K562 (cell line): Measurements from ENCODE around the gene CSNK1G1. TPM values are rescaled to one million over a fixed set of nuclear protein-coding genes. Genes with fewer than 3 reads are reported as not detected.
A peak's percentile ranks its signal among the peaks of the same experiment; 100 is the strongest.

Source experiments
- CBFA2T3 ChIP-seq: fragments of 450-650 bp; IDR thresholded peaks from 2 replicates; pipeline ENCODE4 v1.6.1; 2017
- CHCHD3 ChIP-seq: fragments of 250-450 bp; sonication (Bioruptor Pico); IDR thresholded peaks from 2 replicates; pipeline ENCODE4 v2.1.2; 2022; ENCODE audit warnings: mild to moderate bottlenecking
- DNMT1 ChIP-seq: fragments of 450-650 bp; IDR thresholded peaks from 2 replicates; pipeline ENCODE4 v1.6.1; 2016; ENCODE audit warnings: antibody characterized with exemption, mild to moderate bottlenecking
- HMGN3 ChIP-seq: IDR thresholded peaks from 2 replicates; pipeline ENCODE4 v1.6.1; 2011; ENCODE audit warnings: borderline replicate concordance, low read depth, mild to moderate bottlenecking, mixed read lengths, low read length; ENCODE audit not compliant: insufficient read length; ENCODE audit errors: extremely low read depth
- MBD2 ChIP-seq: sonication (generic); IDR thresholded peaks from 2 replicates; pipeline ENCODE4 v1.6.1; 2016; ENCODE audit warnings: low read depth, borderline replicate concordance
- PBX2 ChIP-seq, 2 experiments: IDR thresholded peaks in 1 of 2; conservative IDR thresholded peaks in 1 of 2; 2 replicates each; pipeline ENCODE4 v1.6.1; 2016; ENCODE audit warnings: low read depth in 2 of 2, mild to moderate bottlenecking in 1 of 2, missing compliant biosample characterization in 1 of 2, missing genetic modification characterization in 1 of 2, moderate library complexity in 1 of 2
- PKNOX1 ChIP-seq: fragments of 450-650 bp; IDR thresholded peaks from 2 replicates; pipeline ENCODE4 v1.6.1; 2016
- RAD21 ChIP-seq, 2 experiments: fragments of 250-450 bp in 1 of 2; fragments of 450-650 bp in 1 of 2; sonication (Bioruptor Pico) in 1 of 2; formaldehyde crosslinking in 1 of 2; IDR thresholded peaks in 1 of 2; conservative IDR thresholded peaks in 1 of 2; 2 replicates each; pipeline versions ENCODE4 v1.4.0 to v1.8.0; 2020 to 2022; ENCODE audit warnings: mild to moderate bottlenecking in 2 of 2, moderate library complexity in 1 of 2
- RNF2 ChIP-seq: sonication (generic); IDR thresholded peaks from 2 replicates; pipeline ENCODE4 v1.6.1; 2016
- SRF ChIP-seq, 2 experiments: fragments of 250-450, 450-650 bp in 1 of 2; sonication (Bioruptor Pico) in 1 of 2; sonication (generic) in 1 of 2; formaldehyde crosslinking; IDR thresholded peaks; 2 replicates each; pipeline versions ENCODE4 v1.5.0 to v1.5.1; 2020 to 2022; ENCODE audit warnings: mild to moderate bottlenecking in 1 of 2, missing genetic modification reagents in 1 of 2
- STAT5A ChIP-seq: IDR thresholded peaks from 2 replicates; pipeline ENCODE4 v1.6.1; 2012; ENCODE audit warnings: low read length, inconsistent platforms, borderline replicate concordance
- ZNF384 ChIP-seq: IDR thresholded peaks from 2 replicates; pipeline ENCODE4 v1.6.1; 2012; ENCODE audit warnings: low read depth, low read length, improper control_type of control experiment
- ZNF76 ChIP-seq: fragments of 250-450 bp; sonication (Bioruptor Pico); IDR thresholded peaks from 2 replicates; pipeline ENCODE4 v1.4.0; 2020; ENCODE audit warnings: mild to moderate bottlenecking, moderate library complexity, borderline replicate concordance
- polyA plus RNA-seq, 8 experiments: library from polyadenylated mRNA; depleted of rRNA in 4 of 8; stranded (reverse) in 5 of 8; unstranded in 3 of 8; fragments of >200 nt; fragmentation: Nextera tagmentation in 2 of 8; fragmentation: Illumina TruSeq in 1 of 8; extraction: Ambion mirVana in 2 of 8; extraction: Trizol in 1 of 8; gene quantifications; 2 replicates each; pipeline versions ENCODE4 v1.2.1 to v1.2.3, GENCODE V29; 2011 to 2014; ENCODE audit warnings: inconsistent platforms in 1 of 8, missing spikeins in 1 of 8
- total RNA-seq, 7 experiments: library from RNA; depleted of rRNA in 6 of 7; stranded (reverse); fragments of >200 nt in 6 of 7; fragmentation: Illumina TruSeq in 2 of 7; extraction: Trizol in 2 of 7; gene quantifications; 2 replicates each; pipeline versions ENCODE4 v1.2.1 to v1.2.3, GENCODE V29; 2011 to 2021; ENCODE audit warnings: low replicate concordance in 1 of 7
- TF ChIP-seq, protein P1 (sequence below): fragments of 250-450 bp; sonication (Bioruptor Pico); IDR thresholded peaks from 2 replicates; pipeline ENCODE4 v1.8.0; 2022; ENCODE audit warnings: inconsistent platforms, mild to moderate bottlenecking, moderate library complexity, borderline replicate concordance
- TF ChIP-seq, protein P2 (sequence below): sonication (generic); formaldehyde crosslinking; IDR thresholded peaks from 2 replicates; pipeline ENCODE4 v1.4.0; 2020; ENCODE audit warnings: mild to moderate bottlenecking, missing genetic modification reagents
- TF ChIP-seq, protein P3 (sequence below): IDR thresholded peaks from 2 replicates; pipeline ENCODE4 v1.6.1; 2011; ENCODE audit warnings: borderline replicate concordance, low read depth, mild to moderate bottlenecking, moderate library complexity, low read length; ENCODE audit not compliant: insufficient read depth, poor library complexity, severe bottlenecking

The CSNK1G1 gene
- total and polyA plus RNA-seq, 9 of the 15 experiments (the other 6 are each of a cell fraction or from before 2014, with no cell fraction given): 4.5 to 18.5 (median 9.5) TPM

DNA sequence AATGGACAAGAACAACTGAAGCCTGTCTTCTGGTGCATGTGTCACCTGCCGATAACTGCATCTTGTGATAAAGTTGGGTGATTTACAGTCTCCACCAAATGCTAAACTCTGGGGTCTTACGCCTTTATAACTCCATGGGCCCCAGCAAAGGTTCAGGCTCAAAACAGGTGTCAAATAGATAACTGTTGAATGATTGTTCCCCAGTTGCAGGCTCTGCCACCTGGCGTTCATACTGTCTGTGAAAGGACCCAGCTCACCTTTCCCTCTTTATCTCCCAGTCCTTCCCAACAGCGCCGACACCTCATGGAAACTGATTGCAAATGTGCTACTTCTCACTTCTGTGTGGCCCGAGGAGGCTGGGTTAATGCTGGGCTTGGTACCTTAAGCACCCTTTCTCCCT is 212.7 kb downstream of the CSNK1G1 start (continued):
- TF ChIP-seq ZNF384: no peak
- TF ChIP-seq RAD21 (CRISPR knock-in tag; conservative IDR thresholded peaks at IDR 0.05 in 1 of 2, IDR thresholded peaks at IDR 0.05 in 1 of 2): 0 out of 4 replicates have a peak, but pooled peaks of 1 of the 2 experiments have one; percentile 14
- TF ChIP-seq RNF2: no peak
- TF ChIP-seq, protein P1, sequence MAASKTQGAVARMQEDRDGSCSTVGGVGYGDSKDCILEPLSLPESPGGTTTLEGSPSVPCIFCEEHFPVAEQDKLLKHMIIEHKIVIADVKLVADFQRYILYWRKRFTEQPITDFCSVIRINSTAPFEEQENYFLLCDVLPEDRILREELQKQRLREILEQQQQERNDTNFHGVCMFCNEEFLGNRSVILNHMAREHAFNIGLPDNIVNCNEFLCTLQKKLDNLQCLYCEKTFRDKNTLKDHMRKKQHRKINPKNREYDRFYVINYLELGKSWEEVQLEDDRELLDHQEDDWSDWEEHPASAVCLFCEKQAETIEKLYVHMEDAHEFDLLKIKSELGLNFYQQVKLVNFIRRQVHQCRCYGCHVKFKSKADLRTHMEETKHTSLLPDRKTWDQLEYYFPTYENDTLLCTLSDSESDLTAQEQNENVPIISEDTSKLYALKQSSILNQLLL (CRISPR knock-in tag): no peak
- no peak for TF ChIP-seq ZNF76 (CRISPR knock-in tag)
- TF ChIP-seq, protein P2, sequence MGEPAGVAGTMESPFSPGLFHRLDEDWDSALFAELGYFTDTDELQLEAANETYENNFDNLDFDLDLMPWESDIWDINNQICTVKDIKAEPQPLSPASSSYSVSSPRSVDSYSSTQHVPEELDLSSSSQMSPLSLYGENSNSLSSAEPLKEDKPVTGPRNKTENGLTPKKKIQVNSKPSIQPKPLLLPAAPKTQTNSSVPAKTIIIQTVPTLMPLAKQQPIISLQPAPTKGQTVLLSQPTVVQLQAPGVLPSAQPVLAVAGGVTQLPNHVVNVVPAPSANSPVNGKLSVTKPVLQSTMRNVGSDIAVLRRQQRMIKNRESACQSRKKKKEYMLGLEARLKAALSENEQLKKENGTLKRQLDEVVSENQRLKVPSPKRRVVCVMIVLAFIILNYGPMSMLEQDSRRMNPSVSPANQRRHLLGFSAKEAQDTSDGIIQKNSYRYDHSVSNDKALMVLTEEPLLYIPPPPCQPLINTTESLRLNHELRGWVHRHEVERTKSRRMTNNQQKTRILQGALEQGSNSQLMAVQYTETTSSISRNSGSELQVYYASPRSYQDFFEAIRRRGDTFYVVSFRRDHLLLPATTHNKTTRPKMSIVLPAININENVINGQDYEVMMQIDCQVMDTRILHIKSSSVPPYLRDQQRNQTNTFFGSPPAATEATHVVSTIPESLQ (CRISPR knock-in tag): no peak
- TF ChIP-seq, protein P3, sequence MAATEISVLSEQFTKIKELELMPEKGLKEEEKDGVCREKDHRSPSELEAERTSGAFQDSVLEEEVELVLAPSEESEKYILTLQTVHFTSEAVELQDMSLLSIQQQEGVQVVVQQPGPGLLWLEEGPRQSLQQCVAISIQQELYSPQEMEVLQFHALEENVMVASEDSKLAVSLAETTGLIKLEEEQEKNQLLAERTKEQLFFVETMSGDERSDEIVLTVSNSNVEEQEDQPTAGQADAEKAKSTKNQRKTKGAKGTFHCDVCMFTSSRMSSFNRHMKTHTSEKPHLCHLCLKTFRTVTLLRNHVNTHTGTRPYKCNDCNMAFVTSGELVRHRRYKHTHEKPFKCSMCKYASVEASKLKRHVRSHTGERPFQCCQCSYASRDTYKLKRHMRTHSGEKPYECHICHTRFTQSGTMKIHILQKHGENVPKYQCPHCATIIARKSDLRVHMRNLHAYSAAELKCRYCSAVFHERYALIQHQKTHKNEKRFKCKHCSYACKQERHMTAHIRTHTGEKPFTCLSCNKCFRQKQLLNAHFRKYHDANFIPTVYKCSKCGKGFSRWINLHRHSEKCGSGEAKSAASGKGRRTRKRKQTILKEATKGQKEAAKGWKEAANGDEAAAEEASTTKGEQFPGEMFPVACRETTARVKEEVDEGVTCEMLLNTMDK: no peak
- TF ChIP-seq HMGN3: no peak
- TF ChIP-seq PKNOX1: peak; percentile 29; the same call in 1 of the 2 replicates
- TF ChIP-seq CHCHD3 (CRISPR knock-in tag): no peak
- TF ChIP-seq MBD2: no peak
- no peak for TF ChIP-seq DNMT1
- 0 out of 2 replicates have a peak, but pooled peaks have one; percentile 9 for TF ChIP-seq STAT5A
- no peak for TF ChIP-seq PBX2 (CRISPR knock-in tag; IDR thresholded peaks at IDR 0.05; ENCODE audit: low read depth)
- peak; percentile 44; the same call in 1 of the 2 replicates for TF ChIP-seq PBX2 (tag; conservative IDR thresholded peaks at IDR 0.05; ENCODE audit: low read depth)
- TF ChIP-seq CBFA2T3: peak; percentile 83
- TF ChIP-seq SRF (CRISPR knock-in tag; IDR thresholded peaks at IDR 0.05): no peak
